SK-N-DZ (cell line): ENCODE results near the gene RFFL.
A peak's percentile ranks its signal among the peaks of the same experiment; 100 is the strongest.

Experiments
- DNase-seq: peaks from one replicate; pipeline ENCODE4 v3.0.0-alpha.2; 2015; ENCODE audit warnings: low spot score
- small RNA-seq, 2 experiments: library from RNA; depleted of rRNA; stranded (forward); fragments of <200 nt; gene quantifications; one replicate each; pipeline ENCODE3, GENCODE V24; 2014

Gene RFFL

DNA sequence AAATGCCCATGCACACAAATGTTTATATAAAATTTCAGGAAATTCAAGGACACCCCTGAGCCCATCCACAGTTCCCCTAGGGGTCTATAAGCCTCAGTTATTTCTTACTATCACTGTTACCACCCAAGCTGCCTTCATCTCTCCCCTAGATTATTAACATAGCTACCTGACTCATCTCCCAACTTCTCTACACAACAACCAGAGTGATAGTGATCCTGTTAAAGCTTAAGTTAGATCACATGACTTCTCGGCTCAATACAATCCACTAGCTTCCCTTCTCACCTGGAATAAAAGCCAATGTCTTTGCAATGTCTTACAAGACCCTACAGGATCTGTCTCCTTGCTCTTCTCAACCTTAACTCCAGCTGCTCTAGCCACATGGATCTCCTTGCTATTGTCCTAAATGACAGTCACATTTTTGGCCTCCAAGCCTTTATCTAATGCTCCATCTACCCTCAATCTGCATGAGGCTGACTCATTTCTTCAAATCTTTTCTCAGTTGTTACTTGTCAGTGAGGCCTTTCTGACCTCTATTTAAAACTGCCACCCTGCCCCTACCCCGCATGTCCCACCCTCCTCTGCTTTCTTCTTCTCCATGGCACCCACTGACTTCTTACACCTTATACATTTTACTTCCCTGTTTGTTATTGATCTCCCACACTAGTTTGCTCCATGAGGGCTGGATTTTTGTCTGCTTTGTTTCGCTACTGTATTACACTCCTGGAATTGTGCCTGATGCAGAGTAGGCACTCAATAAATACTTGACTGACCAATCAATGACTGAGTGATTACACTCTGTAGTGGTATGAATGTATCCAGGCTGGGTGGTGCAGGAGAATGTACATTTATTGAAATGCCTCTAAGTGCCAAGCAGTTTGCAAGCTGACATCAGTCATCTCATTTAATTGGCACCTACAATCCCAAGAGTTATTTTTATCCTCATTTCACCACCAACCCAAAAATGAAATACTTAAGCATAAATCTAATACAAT, 88.4 kb downstream of the RFFL start:
- DNase-seq, result no peak

DNA sequence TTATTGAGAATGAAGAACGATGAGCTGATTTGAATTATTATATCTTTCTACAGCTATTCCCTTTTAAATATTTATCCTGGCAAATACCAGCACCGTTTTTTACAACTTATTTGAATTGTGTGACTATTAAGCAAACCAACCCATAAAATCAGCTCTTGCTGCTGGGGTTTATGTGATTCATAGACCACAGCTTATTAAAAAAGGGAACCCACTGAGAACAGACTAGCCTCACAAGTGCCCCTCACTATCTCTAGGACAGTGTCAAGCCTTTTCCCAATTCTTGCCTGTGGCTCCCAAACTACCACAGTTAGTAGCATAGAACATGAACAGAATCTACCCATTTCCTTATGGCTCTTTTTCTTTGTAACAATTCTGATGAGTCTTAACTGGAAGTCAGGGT, 89.3 kb downstream of the RFFL start:
- no peak for DNase-seq

DNA sequence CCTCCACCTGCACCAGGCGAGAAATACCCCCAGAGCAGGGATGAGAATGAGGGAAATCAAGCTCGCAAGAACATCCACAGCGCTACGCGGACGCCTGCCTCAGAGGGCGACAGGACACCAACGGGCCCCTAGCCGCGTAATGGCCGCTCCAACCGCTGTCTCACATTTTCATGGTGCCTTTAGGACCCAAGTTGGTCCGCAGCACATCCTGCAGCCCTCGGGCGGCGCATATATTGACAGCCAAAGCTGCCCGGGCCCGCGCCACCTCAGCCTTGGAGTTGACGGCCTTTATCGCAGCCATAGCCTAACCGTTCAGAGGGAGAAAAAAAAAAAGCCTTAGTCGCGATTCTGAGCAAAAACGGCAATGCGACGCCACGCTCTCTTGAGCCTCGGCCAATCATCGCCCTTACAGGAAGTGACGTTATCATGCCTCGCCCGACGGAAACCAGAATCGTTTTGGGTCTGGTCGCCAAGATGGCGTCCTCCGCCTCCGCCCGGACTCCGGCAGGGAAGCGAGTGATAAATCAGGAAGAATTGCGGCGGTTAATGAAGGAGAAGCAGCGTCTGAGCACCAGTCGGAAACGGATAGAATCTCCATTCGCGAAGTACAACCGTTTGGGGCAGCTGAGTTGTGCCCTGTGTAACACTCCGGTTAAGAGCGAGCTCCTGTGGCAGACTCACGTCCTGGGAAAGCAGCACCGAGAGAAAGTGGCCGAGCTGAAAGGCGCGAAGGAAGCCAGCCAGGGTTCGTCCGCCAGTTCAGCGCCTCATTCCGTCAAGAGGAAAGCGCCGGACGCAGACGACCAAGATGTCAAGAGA, 102.2 kb downstream of the RFFL start, which contains the start of the genes CCT6B and ZNF830:
Gene CCT6B, minus strand, starts transcription at position 368 of the 819 bp plus-strand sequence. Its CDS starts 67 bp downstream, at position 301.
Gene ZNF830, plus strand, starts transcription at position 448 of the 819 bp plus-strand sequence. Its CDS starts 27 bp downstream, at position 475.
- DNase-seq, result peak; percentile 92

DNA sequence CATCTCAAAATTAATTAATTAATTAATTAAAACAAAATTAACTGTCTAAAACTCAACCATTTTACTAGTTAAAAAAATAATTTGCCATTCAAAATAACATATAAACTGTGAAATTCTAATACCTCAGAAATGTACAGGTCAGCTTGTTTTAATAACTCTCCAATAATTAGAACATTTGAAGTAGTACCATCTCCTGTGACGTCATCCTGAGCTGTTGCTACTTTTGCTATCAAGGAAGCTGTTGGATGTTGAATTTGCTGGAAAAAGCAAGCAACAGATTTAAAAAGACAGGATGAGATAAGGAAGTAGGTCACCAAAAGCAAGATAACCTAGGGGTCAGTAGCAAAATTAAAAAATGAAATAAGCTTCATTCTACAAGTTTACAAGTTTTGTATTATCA, 105.1 kb downstream of the RFFL start:
- DNase-seq, result no peak

Small RNA genes lying within 50 kb of the gene (small RNA-seq; reads per million reads assigned to genes)
- gene AC004223.1 (0 reads per million in 2 experiments), gene RNU6-840P (0 reads per million in 2 experiments)
